Measurements from ENCODE around the gene INMT.

Gene INMT

DNA sequence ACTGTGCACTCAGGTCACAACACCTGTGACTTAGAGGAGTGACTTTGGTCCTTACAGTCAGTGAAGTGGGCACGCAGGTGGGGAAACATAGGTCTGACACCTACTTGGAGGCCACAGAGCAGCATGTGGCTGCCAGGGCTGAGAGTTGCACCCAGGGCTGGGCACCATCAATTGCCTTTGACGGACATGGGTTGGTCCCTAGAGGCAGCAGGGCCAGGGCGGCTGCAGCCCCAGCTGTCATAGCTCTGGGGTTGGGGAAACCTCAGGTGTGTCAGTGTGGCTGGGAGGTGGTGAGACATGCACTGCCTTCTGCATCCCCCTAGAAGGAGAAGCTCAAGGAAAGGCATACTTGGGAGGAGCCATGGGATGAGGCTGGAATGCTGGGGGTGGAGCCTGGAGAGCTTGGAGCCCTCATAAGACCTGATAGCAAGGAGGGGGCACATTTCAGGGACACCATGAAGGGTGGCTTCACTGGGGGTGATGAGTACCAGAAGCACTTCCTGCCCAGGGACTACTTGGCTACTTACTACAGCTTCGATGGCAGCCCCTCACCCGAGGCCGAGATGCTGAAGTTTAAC is at the start of gene INMT:
TSS of gene INMT (plus strand) at position 440 of the 578 bp plus-strand sequence. CDS start at position 456, 16 bp downstream.
- Histone ChIP-seq H3K36me3 (ENCODE audit: control insufficient read depth, low read length) (no peaks in the 10 kb centered on the region), H3K4me2 (ENCODE audit: low read length) (no peak within 1 kb of the TSS), H3K9me2 (replicated peaks; ENCODE audit: control insufficient read depth, low read length) (no peaks in the 10 kb centered on the region), H4K20me1 (ENCODE audit: control insufficient read depth, insufficient read depth, low read depth, low read length) (no peaks in the 10 kb centered on the region), H3K9me3 (ENCODE audit: control insufficient read depth, insufficient read depth, low read length) (no peaks in the 10 kb centered on the region), H3K27ac (ENCODE audit: low read depth, low read length) (no peak within 1 kb of the TSS), H3K79me2 (ENCODE audit: control insufficient read depth, low read length) (no peaks in the 10 kb centered on the region), H3K27me3 (ENCODE audit: control insufficient read depth, low read length) (peaks cover 14% of the 10 kb centered on the region; the same call in 1 of the 2 replicates), H3K4me1 (ENCODE audit: control insufficient read depth, low read length) (no peaks in the 10 kb centered on the region), H3F3A (ENCODE audit: control insufficient read depth, insufficient read depth) (no peaks in the 10 kb centered on the region), H3K4me3 (ENCODE audit: low read length) (no peak within 1 kb of the TSS)
- TF ChIP-seq EZH2phosphoT487 (IDR thresholded peaks at IDR 0.05; ENCODE audit: borderline replicate concordance, low read length): no peak
- TF ChIP-seq, protein P1, sequence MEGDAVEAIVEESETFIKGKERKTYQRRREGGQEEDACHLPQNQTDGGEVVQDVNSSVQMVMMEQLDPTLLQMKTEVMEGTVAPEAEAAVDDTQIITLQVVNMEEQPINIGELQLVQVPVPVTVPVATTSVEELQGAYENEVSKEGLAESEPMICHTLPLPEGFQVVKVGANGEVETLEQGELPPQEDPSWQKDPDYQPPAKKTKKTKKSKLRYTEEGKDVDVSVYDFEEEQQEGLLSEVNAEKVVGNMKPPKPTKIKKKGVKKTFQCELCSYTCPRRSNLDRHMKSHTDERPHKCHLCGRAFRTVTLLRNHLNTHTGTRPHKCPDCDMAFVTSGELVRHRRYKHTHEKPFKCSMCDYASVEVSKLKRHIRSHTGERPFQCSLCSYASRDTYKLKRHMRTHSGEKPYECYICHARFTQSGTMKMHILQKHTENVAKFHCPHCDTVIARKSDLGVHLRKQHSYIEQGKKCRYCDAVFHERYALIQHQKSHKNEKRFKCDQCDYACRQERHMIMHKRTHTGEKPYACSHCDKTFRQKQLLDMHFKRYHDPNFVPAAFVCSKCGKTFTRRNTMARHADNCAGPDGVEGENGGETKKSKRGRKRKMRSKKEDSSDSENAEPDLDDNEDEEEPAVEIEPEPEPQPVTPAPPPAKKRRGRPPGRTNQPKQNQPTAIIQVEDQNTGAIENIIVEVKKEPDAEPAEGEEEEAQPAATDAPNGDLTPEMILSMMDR (IDR thresholded peaks at IDR 0.05; ENCODE audit: low read depth, low read length, poor library complexity, severe bottlenecking): no peak

- no peaks in the 10 kb centered on the region for H3F3A ChIP-seq (ENCODE audit: control insufficient read depth, insufficient read depth)
- no peak for TF ChIP-seq EZH2phosphoT487 (IDR thresholded peaks at IDR 0.05; ENCODE audit: borderline replicate concordance, low read length)
- TF ChIP-seq, protein P1 (IDR thresholded peaks at IDR 0.05; ENCODE audit: low read depth, low read length, poor library complexity, severe bottlenecking): peak; percentile 71
- H3K4me1 ChIP-seq (ENCODE audit: control insufficient read depth, low read length): no peaks in the 10 kb centered on the region
- H3K4me2 ChIP-seq (ENCODE audit: low read length): no peak overlapping the region
- no peaks in the 10 kb centered on the region for H3K9me3 ChIP-seq (ENCODE audit: control insufficient read depth, insufficient read depth, low read length)
- peaks cover 16% of the 10 kb centered on the region for H3K27me3 ChIP-seq (ENCODE audit: control insufficient read depth, low read length)
- H4K20me1 ChIP-seq (ENCODE audit: control insufficient read depth, insufficient read depth, low read depth, low read length): no peaks in the 10 kb centered on the region
- H3K79me2 ChIP-seq (ENCODE audit: control insufficient read depth, low read length): no peaks in the 10 kb centered on the region
- H3K36me3 ChIP-seq (ENCODE audit: control insufficient read depth, low read length): no peaks in the 10 kb centered on the region
- no peak overlapping the region for H3K27ac ChIP-seq (ENCODE audit: low read depth, low read length)
- H3K4me3 ChIP-seq (ENCODE audit: low read length): no peak overlapping the region
- H3K9me2 ChIP-seq (replicated peaks; ENCODE audit: control insufficient read depth, low read length): no peaks in the 10 kb centered on the region
Observed at GRCh38 chr7:30702200-30702599, 49.7 kb upstream of the INMT start.

DNA sequence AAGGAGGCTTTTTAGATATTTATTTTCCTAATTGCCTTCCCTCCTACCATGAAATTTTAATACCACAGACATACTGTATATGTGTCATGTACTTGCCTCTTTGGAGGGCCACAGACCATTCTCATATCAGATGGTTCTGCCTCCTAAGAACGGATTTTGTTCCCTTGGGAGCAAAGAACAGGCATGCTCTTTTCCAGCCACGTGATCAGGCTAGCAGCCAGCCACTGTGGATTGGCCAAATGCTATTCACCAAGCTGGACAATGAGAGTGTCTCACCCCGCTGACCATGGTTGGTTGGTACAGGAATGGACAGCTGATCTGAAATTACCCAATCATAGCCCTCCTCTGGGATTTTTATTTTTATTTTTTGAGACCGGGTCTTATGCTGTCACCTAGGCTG is 48.2 kb upstream of the INMT start:
- no peaks in the 10 kb centered on the region for H3F3A ChIP-seq (ENCODE audit: control insufficient read depth, insufficient read depth)
- TF ChIP-seq EZH2phosphoT487 (IDR thresholded peaks at IDR 0.05; ENCODE audit: borderline replicate concordance, low read length): no peak
- TF ChIP-seq, protein P1 (IDR thresholded peaks at IDR 0.05; ENCODE audit: low read depth, low read length, poor library complexity, severe bottlenecking): no peak
- H3K4me3 ChIP-seq (ENCODE audit: low read length): no peak overlapping the region

More for the DNA sequence above, 48.2 kb upstream of the INMT start:
- H3K9me2 ChIP-seq (replicated peaks; ENCODE audit: control insufficient read depth, low read length): no peaks in the 10 kb centered on the region
- no peaks in the 10 kb centered on the region for H3K36me3 ChIP-seq (ENCODE audit: control insufficient read depth, low read length)
- H3K4me2 ChIP-seq (ENCODE audit: low read length): no peak overlapping the region
- no peaks in the 10 kb centered on the region for H3K9me3 ChIP-seq (ENCODE audit: control insufficient read depth, insufficient read depth, low read length)
- no peak overlapping the region for H3K27ac ChIP-seq (ENCODE audit: low read depth, low read length)
- H3K4me1 ChIP-seq (ENCODE audit: control insufficient read depth, low read length): no peaks in the 10 kb centered on the region
- no peaks in the 10 kb centered on the region for H3K79me2 ChIP-seq (ENCODE audit: control insufficient read depth, low read length)
- H3K27me3 ChIP-seq (ENCODE audit: control insufficient read depth, low read length): peaks cover 16% of the 10 kb centered on the region
- no peaks in the 10 kb centered on the region for H4K20me1 ChIP-seq (ENCODE audit: control insufficient read depth, insufficient read depth, low read depth, low read length)

All from DOHH2 (cell line).